Activated CD4-positive, alpha-beta T cell treated with anti-CD3 and anti-CD28 coated beads for 36 hours (primary cell): ENCODE measurements around the gene VASP. TPM values are rescaled to one million over a fixed set of nuclear protein-coding genes. Genes with fewer than 3 reads are reported as not detected.

Source experiments
- ATAC-seq: fragments of 200-7000 bp; cut with Tn5 transposase; one replicate; pipeline ENCODE4 v1.10.0; 2021; ENCODE audit warnings: mild to moderate bottlenecking, moderate library complexity
- CTCF ChIA-PET: fragments of 350-600 bp; sonication (Branson Sonifier 250); formaldehyde crosslinking; loops from one replicate; lab custom pipeline; 2021; ENCODE audit warnings: antibody characterized with exemption; lab: Charles Lee
- POLR2A ChIA-PET: fragments of 350-600 bp; sonication (Branson Sonifier 250); formaldehyde crosslinking; loops from one replicate; lab custom pipeline; 2021; ENCODE audit warnings: antibody characterized with exemption, inconsistent platforms; lab: Charles Lee
- DNase-seq: peaks from one replicate; pipeline ENCODE4 v3.0.0-alpha.2; 2020
- H3K27ac Mint-ChIP-seq: one replicate; pipeline ENCODE4 v1.8.0; 2021; ENCODE audit warnings: mixed read lengths
- H3K27me3 Mint-ChIP-seq: one replicate; pipeline ENCODE4 v1.8.0; 2021; ENCODE audit warnings: mixed read lengths
- H3K36me3 Mint-ChIP-seq: one replicate; pipeline ENCODE4 v1.8.0; 2021; ENCODE audit warnings: low read depth, mixed read lengths
- H3K4me1 Mint-ChIP-seq: one replicate; pipeline ENCODE4 v1.8.0; 2021; ENCODE audit warnings: mixed read lengths
- H3K4me3 Mint-ChIP-seq: one replicate; pipeline ENCODE4 v1.8.0; 2021; ENCODE audit warnings: mild to moderate bottlenecking, moderate library complexity, mixed read lengths
- H3K9me3 Mint-ChIP-seq: one replicate; pipeline ENCODE4 v1.8.0; 2021; ENCODE audit warnings: low read depth, mixed read lengths
- intact Hi-C, 2 experiments: fragments of 100-400 bp; cut with DNase I in 1 of 2; cut with micrococcal nuclease in 1 of 2; formaldehyde crosslinking; loops; one replicate each; pipeline versions ENCODE4 v1.14.2 to v1.15.1; 2022 to 2024; cut with DNase I, micrococcal nuclease
- total RNA-seq, 2 experiments: library from RNA; stranded (reverse); gene quantifications; one replicate each; pipeline ENCODE4 v1.2.3, GENCODE V29; 2021

VASP gene
- total RNA-seq, 2 experiments from 2014 or later, result 152 to 153 TPM

- peaks cover 29% of the 10 kb centered on the region for H3K36me3 Mint-ChIP-seq
- H3K4me1 Mint-ChIP-seq, result peaks cover 55% of the 10 kb centered on the region
- CTCF ChIA-PET, result interaction anchor here (0.6 to 1.9 kb wide), 11 partner anchors 10 to 171 kb away, joined by 3 to 6 read pairs (median 4); no protein-coding TSS in a partner anchor
- no peak overlapping the region for H3K4me3 Mint-ChIP-seq
- no peaks in the 10 kb centered on the region for H3K9me3 Mint-ChIP-seq
- peak; percentile 43 for DNase-seq
- POLR2A ChIA-PET, result interaction anchor here (0.8 kb wide), 1 partner anchor 178 kb away, joined by 3 read pairs; the partner anchor contains the start of gene QPCTL
- peak overlapping the region; percentile 92 for H3K27ac Mint-ChIP-seq
- ATAC-seq, result peak; percentile 60
- no peaks in the 10 kb centered on the region for H3K27me3 Mint-ChIP-seq
- intact Hi-C loops, result no loop called here
Observed at GRCh38 chr19:45515081-45515624, 7.9 kb downstream of the VASP start.

GRCh38 chr19:45515807-45516401 is 8.6 kb downstream of the VASP start:
- Mint-ChIP-seq H3K9me3 (no peaks in the 10 kb centered on the region), H3K4me3 (no peak overlapping the region), H3K27ac (peak overlapping the region; percentile 92), H3K27me3 (no peaks in the 10 kb centered on the region), H3K36me3 (peaks cover 30% of the 10 kb centered on the region), H3K4me1 (peaks cover 48% of the 10 kb centered on the region)
- no peak for ATAC-seq
- DNase-seq, result peak; percentile 39
- intact Hi-C loops, result no loop called here
- CTCF ChIA-PET, result interaction anchor here (0.5 to 1.9 kb wide), 11 partner anchors 10 to 201 kb away, joined by 3 to 6 read pairs (median 4); no protein-coding TSS in a partner anchor
- POLR2A ChIA-PET, result interaction anchor here (0.8 kb wide), 1 partner anchor 177 kb away, joined by 3 read pairs; the partner anchor contains the start of gene QPCTL

- intact Hi-C loops, result no loop called here
- Mint-ChIP-seq H3K4me3 (no peak overlapping the region), H3K9me3 (no peaks in the 10 kb centered on the region), H3K27me3 (no peaks in the 10 kb centered on the region), H3K4me1 (peaks cover 37% of the 10 kb centered on the region), H3K36me3 (peaks cover 31% of the 10 kb centered on the region), H3K27ac (peak overlapping the region; percentile 9)
- POLR2A ChIA-PET, result no interaction called here
- DNase-seq, result no peak
- ATAC-seq, result no peak
- CTCF ChIA-PET, result no interaction called here
Observed at GRCh38 chr19:45517238-45517637, 10.0 kb downstream of the VASP start.

GRCh38 chr19:45517641-45518468 is 10.6 kb downstream of the VASP start:
- Mint-ChIP-seq H3K27me3 (no peaks in the 10 kb centered on the region), H3K36me3 (peaks cover 29% of the 10 kb centered on the region), H3K27ac (peak overlapping the region; percentile 37), H3K4me3 (no peak overlapping the region), H3K9me3 (no peaks in the 10 kb centered on the region), H3K4me1 (peaks cover 35% of the 10 kb centered on the region)
- ChIA-PET POLR2A (no interaction called here), CTCF (interaction anchor here (0.8 kb wide), 1 partner anchor 41 kb away, joined by 3 read pairs; no protein-coding TSS in a partner anchor)
- intact Hi-C loops, result no loop called here
- DNase-seq, result no peak
- no peak for ATAC-seq

GRCh38 chr19:45518469-45518826 is 11.2 kb downstream of the VASP start:
- ATAC-seq, result no peak
- ChIA-PET POLR2A (no interaction called here), CTCF (interaction anchor here (0.8 kb wide), 1 partner anchor 40 kb away, joined by 3 read pairs; no protein-coding TSS in a partner anchor)
- Mint-ChIP-seq H3K4me3 (no peak overlapping the region), H3K27me3 (no peaks in the 10 kb centered on the region), H3K9me3 (no peaks in the 10 kb centered on the region), H3K4me1 (peaks cover 32% of the 10 kb centered on the region), H3K36me3 (peaks cover 27% of the 10 kb centered on the region), H3K27ac (no peak overlapping the region)
- DNase-seq, result no peak
- intact Hi-C loops, result no loop called here

GRCh38 chr19:45522010-45522941 is 15.0 kb downstream of the VASP start:
- Mint-ChIP-seq H3K27me3 (no peaks in the 10 kb centered on the region), H3K36me3 (peaks cover 49% of the 10 kb centered on the region), H3K4me1 (peaks cover 9% of the 10 kb centered on the region), H3K4me3 (no peak overlapping the region), H3K27ac (no peak overlapping the region), H3K9me3 (no peaks in the 10 kb centered on the region)
- CTCF ChIA-PET, result interaction anchor here (0.6 to 1.1 kb wide), 2 partner anchors 36 to 144 kb away, joined by 3 to 4 read pairs; no protein-coding TSS in a partner anchor
- POLR2A ChIA-PET, result no interaction called here
- DNase-seq (no peak), ATAC-seq (no peak)
- intact Hi-C loops, result loop anchor here in 1 of 2 experiments (2.0 kb wide), 1 partner anchor 121 kb away; no protein-coding TSS in a partner anchor

- peak; percentile 99 for ATAC-seq
- peaks cover 2% of the 10 kb centered on the region for H3K27me3 Mint-ChIP-seq
- ChIA-PET POLR2A (no interaction called here), CTCF (interaction anchor here (0.6 kb wide), 1 partner anchor 191 kb away, joined by 3 read pairs; no protein-coding TSS in a partner anchor)
- no peaks in the 10 kb centered on the region for H3K9me3 Mint-ChIP-seq
- H3K4me3 Mint-ChIP-seq, result no peak overlapping the region
- H3K27ac Mint-ChIP-seq, result peak overlapping the region; percentile 19
- H3K36me3 Mint-ChIP-seq, result peaks cover 48% of the 10 kb centered on the region
- peaks cover 14% of the 10 kb centered on the region for H3K4me1 Mint-ChIP-seq
- DNase-seq, result peak; percentile 84
- intact Hi-C loops, result loop anchor here (1.0 to 2.0 kb wide), 7 partner anchors 16 to 169 kb away; partner anchors contain the start of genes QPCTL (in 1 of the 2) and VASP (in 1 of the 2)
Observed at GRCh38 chr19:45523642-45524256, 16.5 kb downstream of the VASP start.

- Mint-ChIP-seq H3K27ac (no peak overlapping the region), H3K9me3 (no peaks in the 10 kb centered on the region), H3K27me3 (peaks cover 2% of the 10 kb centered on the region), H3K36me3 (peaks cover 48% of the 10 kb centered on the region), H3K4me1 (peaks cover 19% of the 10 kb centered on the region), H3K4me3 (no peak overlapping the region)
- intact Hi-C loops, result no loop called here
- no peak for DNase-seq
- ChIA-PET CTCF (interaction anchor here (0.6 to 1.1 kb wide), 3 partner anchors 15 to 665 kb away, joined by 4 read pairs; no protein-coding TSS in a partner anchor), POLR2A (no interaction called here)
- ATAC-seq, result no peak
Observed at GRCh38 chr19:45524575-45525129, 17.4 kb downstream of the VASP start.

GRCh38 chr19:45526143-45526542 is 18.9 kb downstream of the VASP start:
- Mint-ChIP-seq H3K9me3 (no peaks in the 10 kb centered on the region), H3K27ac (no peak overlapping the region), H3K4me3 (no peak overlapping the region), H3K36me3 (peaks cover 44% of the 10 kb centered on the region), H3K4me1 (peaks cover 19% of the 10 kb centered on the region), H3K27me3 (peaks cover 2% of the 10 kb centered on the region)
- intact Hi-C loops, result no loop called here
- ChIA-PET CTCF (interaction anchor here (0.9 to 2.5 kb wide), 3 partner anchors 13 to 155 kb away, joined by 3 to 6 read pairs (median 6); no protein-coding TSS in a partner anchor), POLR2A (interaction anchor here (0.6 kb wide), 1 partner anchor 32 kb away, joined by 3 read pairs; no protein-coding TSS in a partner anchor)
- DNase-seq (no peak), ATAC-seq (no peak)

- H3K9me3 Mint-ChIP-seq, result no peaks in the 10 kb centered on the region
- POLR2A ChIA-PET, result no interaction called here
- H3K27me3 Mint-ChIP-seq, result peaks cover 2% of the 10 kb centered on the region
- peaks cover 19% of the 10 kb centered on the region for H3K4me1 Mint-ChIP-seq
- intact Hi-C loops, result no loop called here
- ATAC-seq (no peak), DNase-seq (no peak)
- peaks cover 41% of the 10 kb centered on the region for H3K36me3 Mint-ChIP-seq
- H3K27ac Mint-ChIP-seq, result no peak overlapping the region
- H3K4me3 Mint-ChIP-seq, result no peak overlapping the region
- CTCF ChIA-PET, result interaction anchor here (0.6 to 2.5 kb wide), 4 partner anchors 31 to 191 kb away, joined by 3 to 6 read pairs (median 3); partner anchors contain the start of gene QPCTL
Observed at GRCh38 chr19:45526971-45527370, 19.7 kb downstream of the VASP start.
